Stimulated activated CD8-positive, alpha-beta memory T cell treated with anti-CD3 and anti-CD28 coated beads, Interleukin-15, amount 100 ng/mL, for 1 hour (primary cell): ENCODE results near the gene MFRP.

Experiments
- DNase-seq: peaks from one replicate; pipeline ENCODE4 v3.0.0-alpha.2; 2020; ENCODE audit warnings: low read depth

MFRP gene

DNA sequence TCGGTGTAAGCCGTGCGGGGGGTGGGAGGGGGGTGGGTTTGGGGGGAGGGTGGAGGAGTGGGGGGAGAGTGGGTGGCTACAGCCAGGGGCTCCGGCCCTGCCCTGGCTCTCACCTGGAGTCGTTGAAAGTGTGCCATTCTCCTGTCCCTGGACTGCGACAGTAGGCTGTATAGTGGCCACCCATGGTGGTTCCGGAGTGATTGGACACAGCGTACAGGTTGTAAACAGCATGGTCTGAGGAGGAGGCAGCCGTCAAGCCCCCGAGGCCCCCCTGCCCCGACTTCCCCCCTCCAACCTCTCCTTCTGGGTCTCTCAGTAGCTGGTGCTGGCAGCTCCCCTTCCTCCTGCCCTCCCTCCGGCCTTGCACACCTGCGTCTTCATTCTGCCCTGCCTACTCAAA lies 10.6 kb upstream of the MFRP start:
- no peak for DNase-seq

DNA sequence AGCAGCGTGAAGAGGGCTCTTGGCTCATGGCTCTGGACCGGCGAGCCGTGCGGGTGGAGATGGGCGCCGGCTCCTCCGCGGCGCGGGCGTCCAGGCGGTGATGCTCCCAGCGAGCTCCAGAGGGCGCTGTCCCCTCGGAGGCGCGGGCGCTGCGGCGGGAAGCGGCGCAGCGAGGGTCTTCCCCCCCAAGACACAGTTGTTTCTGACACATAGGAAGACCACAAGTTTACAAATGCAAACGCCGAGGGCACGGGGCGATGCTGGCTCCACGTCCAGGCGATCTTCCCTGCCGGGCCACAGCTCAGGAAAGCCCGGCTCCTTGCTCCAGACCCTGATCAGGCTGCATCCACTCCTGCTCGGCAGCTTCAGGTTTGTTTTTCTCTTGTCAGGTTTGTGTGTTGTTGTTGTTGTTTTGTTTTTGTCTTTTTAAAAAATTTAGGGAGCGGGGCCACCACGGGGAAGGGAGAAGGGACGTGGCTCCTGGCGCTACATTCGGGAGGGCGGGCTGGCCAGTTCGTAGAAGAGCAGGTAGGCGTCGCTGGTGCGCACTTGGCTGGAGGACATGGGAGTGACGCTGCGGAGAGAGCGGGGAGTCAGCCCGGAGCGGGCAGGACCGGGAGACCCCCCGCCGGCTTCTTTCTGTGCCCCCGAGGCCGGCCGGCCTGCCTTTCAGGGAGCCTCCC lies 10.0 kb upstream of the MFRP start:
- DNase-seq, result peak; percentile 43

DNA sequence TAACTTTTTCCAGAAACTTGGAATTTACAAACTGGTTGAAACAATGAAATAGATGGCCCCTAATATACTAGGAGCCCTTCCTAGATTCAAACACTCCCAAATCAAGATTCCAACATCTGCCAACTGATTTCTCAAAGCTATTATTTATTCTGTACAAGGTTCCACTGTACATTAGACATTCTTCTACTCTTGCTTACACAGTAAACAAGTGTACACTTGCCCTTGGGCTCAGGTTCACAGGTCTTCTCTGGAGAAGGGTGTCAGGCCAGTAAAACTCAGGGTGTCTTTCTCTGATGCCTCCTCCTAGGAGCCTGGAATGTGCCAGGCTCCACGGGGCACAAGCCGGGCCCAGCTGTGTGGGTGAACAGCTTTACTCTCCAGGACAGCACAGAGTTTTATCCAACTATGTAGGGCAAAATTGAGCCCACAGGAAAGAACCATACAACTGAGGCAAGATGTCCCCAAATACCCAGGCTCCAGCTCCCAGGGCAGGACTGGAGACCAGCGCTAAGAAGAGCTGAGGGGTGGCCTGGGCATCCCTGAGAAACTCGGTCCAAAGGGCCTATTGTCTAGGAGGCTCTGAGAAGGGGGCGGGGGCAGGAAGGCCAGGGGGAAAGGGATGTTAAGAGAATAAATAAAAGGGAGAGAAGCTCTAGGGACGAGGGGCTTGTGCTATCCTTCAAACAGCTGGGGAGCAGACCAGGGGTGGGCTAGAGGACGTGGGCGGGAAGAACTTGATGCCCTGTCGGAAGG lies 8.8 kb upstream of the MFRP start:
- DNase-seq, result no peak

DNA sequence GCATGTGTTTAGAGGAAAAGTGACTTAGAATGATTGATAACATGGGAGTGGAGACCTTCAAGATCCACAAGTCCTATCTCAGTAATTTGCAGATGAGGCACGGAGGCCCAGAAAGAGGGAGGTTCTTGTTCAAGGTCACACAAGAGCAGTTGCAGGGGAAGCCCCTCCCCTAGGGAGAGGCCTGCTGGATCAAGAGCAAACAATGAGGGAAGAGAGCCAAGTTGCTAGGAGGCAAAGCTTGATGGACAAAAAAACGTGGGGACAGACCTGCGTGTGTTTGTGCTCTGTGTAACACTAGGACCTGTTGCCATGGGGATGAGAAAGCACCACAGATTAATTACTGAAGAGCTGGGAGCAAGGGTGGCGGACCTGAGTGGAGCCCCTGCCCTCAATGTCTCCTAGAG lies 6.4 kb upstream of the MFRP start:
- no peak for DNase-seq

DNA sequence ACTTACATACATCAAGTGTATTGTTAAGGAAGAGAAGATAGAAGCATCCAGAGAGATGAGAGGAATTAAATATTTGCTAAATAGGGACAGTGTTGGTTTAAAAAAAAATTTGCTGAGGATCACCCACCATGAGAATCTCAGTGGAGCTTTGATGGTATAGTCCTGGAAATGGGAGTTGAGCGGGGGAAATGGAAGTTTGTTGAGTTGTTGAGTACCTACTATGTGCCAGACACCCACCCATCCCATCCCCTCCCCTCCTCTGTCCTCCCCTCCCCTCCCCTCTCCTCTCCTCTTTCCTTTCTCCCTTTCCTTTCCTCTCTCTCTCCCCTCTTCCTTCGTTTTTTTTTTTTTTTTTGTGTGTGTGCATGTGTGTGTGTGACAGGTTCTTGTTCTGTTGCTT lies 4.7 kb upstream of the MFRP start:
- DNase-seq, result no peak

DNA sequence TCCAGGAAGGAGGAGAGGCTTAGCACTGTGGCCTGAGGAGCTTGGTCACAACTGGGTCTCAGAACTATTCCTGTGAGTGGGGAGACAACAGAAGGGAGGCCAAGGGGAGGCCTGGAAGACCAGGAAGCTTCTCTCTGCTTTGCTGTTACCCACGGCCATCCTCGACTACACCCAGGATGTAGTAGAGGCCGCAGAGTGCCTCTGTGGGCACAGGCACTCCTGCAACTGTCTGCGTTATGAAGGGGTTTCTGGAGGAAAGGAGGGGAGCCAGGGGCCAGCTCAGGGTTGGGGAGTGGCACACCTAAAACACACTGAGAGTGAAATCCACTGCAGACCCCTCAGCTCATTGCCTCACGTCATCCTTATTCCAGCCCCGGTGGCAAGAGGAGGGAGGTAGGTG lies 3.8 kb upstream of the MFRP start:
- no peak for DNase-seq

DNA sequence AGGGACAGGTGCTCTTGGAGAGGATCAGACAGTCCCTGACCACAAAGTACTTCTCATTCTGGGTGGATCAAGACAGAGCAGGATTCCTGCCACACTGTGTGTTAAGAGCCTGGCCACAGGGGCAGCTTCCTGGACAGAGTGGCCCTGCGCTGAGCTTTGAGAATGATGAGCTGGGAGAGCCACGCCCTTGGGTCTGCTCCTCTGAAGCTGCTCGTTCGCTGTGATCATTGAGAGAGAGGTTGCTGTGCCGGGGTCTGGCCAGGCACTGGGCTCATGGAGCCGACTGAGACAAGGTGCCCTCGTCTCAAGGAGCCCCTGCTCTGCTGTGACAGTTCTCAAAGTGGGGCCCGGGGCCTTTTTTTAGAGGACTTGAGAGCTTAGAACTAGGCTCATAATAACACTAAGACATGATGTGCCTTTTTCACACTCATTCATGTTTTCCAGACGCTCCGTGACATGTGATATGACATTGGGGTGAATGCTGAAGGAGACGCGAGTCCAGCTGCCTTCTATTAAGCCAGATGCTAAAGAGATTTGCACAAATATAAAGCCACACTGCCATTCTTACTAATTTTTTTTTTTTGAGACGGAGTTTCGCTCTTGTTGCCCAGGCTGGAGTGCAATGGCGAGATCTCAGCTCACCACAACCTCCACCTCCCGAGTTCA lies 1.6 kb upstream of the MFRP start:
- DNase-seq, result no peak

DNA sequence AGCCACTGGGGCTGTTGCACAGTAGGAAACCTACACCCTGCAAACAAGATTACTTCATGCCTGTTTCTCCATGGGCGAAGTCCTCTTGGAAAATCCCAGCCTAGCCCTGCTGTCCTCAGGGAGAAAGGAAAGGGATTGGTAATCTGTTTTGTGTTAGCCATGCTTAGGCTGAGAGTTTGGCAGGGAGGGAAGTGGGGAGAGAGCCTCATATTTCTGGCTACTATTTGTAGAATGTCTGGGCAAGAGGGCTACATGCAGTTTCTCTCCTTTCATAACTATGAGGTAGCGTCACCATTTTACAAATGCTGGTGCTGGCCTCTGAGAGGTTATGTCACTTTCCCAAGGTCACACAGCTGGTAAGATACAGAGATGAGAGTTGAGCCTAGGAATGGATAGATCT lies 737 bp upstream of the MFRP start:
- no peak for DNase-seq

DNA sequence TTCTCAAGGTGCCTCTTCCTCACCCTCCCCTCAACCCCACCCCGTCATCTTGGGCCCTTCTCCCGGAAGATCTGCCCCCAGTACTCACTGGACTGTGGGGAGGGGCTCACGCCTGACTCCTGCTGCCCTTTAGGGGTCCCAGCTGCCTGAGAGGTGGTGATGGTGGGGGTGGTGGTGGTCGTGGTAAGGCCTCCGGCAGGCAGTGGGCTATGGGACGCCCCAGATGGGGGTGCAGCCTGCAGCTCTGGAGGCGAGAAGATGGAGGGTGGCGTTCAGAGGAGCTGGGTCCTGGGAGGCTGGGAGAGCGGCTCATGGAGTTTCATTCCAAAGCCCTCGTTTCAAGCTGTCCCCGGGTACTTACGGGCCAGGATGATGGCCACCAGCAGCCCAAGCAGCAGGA lies 820 bp downstream of the MFRP start:
- no peak for DNase-seq

DNA sequence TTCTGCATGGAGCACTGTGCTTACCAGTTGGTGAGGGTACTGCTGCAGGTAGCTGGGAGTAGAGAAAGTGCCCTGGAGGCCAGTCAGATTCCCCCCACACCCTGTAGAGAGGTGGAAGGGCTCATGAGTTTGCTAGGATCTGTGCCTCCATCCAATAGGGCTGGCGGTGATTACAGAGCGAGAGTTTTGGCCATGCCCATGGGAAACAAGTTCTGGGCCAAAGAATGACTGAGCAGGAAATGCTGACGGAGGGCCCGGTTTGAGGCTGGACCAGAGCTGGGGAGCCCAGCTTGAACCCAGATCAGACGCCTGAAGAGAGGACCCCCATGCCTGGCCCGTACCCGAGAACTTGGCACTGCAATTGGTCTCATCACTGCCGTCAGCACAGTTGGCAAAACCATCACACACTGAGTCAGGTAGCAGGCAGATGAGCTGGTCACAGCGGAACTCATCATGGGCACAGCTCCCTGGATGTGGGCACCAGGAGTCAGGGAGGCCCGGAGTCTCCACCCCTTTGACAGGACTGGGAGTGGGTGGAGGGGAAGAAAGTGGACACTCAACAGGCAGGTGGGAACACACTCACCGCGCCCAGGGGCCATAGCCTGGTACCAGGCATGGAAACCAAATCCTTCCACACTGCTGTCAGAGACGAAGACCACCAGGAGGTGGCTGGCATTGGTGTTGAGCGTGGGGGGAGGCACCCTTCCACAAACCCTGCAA lies 2.1 kb downstream of the MFRP start:
- no peak for DNase-seq

DNA sequence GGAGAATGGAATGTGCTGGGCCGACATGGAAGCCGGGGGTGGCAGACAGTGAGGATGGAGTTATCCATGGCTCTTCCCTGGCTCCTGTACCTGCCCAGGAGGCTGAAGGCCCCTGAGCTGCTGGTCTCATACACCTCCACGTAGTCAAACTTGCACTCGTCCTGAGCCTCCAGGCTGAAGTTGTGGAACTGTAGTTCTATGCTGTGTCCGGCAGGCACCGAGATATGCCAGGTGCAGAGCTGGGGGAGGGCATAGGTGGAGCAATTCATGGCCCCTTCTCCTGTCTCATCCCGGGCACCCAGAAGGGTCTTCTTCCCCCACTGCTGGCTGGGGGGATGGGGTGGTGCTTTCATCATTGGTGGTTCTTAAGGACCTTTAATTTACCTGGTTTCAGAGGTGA lies 2.8 kb downstream of the MFRP start:
- DNase-seq, result no peak

DNA sequence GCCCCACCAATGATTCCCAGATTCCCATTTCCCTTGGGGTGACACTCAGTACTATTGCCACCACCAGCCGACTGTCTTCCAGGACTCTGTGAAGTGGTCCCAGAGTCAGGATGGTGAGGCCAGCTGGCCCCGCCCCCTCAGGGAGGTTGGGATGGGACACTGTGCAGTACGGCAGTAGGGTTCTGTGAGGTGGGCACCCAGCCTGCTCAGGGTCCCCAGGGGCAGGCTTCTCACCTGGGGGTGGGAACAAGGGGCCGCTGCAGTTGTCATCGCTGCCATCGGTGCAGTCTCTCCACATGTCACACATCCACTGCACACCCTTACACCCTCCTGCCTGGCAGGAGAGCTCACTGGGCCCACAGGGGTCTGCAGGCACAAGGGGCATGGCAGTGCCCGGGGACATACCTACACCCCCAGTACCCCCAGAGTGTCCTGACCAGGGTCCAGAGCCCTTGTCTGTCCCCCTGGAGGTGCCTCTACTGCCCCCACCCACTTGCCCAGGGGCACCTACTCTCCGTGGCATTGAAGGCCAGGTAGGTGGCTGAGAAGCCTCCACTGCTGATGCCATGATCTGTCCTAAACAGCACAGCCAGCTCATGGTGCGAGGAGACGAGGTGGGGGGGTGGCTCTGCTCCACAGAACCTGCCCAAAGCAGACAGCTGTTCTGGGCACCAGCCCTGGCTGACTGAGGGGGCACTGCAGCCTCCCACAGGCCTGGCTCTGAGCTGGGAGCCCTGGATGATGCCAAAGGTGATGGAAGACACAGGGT lies 4.0 kb downstream of the MFRP start:
- DNase-seq, result no peak

DNA sequence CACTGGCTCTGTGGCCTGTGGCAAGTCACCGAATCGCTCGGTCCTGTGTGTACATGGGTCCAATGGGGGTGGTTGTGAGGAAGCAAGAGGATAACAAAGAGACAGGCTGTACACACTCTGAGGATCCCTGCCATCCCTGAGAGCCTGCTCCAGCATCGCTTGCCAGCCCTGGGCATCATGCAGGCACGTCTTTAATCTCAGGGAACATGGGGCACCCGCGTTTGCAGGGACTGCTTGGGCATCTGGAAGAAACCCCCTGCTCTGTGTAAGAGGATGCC lies 4.5 kb downstream of the MFRP start:
- no peak for DNase-seq

DNA sequence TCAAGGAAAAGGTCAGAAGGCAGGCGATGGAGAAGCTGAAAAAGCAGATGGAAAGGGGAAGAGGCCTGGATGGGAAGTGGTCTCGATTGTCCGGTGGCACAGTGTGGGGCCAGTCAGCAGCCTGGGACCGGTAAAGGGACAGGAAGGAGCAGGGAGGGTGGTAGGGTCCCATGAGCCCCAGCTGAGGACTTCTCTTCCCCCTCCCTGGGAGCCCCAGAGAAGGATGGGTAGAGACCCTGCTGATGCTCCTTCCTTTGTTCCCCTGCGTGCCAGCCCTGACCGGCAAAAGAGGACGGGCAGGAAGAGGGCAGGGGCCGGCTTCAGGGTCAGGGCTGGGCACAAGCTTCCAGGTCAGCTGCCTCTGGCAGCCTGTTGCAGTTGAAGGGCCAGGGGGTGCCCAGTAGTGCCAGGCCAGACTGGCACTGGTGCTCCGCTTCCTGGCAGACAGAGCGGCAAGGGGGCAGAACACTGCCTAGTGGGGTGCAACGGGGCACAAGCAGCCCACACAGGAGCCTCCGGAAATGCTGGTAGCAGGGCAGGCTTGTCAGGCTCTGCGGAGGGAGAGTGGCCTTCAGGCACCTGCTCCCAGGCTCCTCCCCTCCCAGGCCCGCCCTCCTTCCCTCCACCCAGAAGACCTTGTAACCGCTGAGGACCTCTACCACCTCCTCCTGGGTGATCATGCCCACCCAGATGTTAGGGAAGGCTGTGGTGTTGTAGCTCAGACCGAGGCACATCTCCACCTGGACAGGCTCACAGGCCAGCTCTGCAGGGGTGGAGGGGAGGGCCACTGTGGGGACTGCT lies 5.1 kb downstream of the MFRP start:
- no peak for DNase-seq

DNA sequence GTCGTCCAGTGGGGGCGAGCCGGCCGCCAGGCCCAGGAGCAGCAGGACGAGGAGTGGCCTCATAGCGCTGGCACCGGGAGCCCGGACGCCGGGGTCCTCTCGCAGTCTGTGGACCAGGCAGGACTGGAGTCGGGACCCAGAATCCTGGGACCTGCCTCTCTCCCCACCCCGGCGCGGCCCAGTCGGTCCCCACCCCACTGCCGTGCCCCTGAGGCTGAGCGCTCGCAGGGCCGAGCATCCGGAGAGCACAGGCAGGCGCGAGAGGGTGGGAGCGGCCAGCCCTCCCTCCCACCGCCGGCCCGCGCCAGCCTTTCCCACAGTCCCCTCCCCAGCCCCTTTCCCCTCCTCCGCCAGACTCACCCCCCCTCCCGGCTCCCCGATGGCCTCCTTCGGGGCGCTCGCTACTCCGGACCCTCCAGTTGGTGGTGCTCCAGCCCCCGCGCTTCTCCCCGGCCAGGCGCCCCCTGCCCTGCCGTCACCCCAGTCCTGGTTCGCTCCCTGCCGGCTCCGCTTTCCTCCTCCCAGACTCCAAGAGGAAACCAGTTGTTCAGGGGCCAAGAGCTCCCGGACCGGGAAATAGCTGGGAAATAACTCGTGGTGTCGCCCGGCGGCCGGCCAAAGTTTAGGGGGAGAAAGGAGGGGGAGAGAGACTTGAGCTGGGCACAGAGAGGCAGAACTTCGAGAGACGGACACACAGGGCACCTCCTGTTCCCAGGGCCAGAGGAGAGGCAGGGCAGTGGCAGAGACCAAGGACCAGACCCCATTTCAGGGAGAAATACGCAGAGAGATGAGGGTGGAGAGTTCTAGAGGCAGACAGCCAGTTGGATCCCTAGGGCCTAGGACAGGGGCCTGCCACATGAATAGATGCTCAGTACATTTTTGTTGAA lies 5.9 kb downstream of the MFRP start, which contains the start of gene C1QTNF5:
TSS of gene C1QTNF5 (minus strand) at position 549 of the 887 bp plus-strand sequence. CDS start at position 63, 486 bp downstream.
- DNase-seq, result no peak

DNA sequence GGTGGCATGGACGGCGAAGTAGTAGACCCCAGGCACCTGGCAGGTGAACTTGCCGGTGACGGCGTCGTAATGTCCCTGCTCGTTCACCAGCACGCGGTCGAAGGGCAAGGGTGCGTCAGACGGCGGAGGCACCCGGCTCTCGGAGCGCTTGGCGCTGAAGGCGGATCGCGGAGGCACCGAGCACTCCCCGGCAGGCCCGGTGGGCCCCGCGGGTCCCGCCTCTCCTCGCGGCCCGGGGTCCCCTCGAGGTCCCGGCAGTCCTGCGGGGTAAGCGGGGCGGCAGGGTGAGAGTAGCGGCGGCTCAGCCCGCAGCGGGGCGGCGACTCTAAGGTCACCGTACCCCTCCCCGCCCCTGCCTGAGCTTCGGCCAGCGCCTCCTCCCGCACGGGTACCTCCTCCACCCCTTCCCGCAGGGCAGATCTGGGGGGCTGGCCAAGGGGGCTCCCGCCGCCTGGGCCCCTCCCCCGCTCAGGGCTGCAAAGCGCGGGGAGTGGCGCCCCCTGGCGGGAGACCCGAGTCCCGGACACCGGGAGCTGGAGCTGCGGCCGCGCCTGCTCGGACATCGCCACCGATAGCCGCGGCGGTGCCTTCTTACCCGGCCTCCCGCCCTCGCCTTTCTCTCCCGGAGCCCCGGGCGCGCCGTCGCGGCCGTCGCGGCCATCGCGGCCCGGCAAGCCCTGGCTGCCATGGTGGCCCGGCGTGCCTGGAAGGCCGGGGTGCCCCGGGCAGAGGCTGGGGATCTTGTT lies 6.7 kb downstream of the MFRP start:
- no peak for DNase-seq

DNA sequence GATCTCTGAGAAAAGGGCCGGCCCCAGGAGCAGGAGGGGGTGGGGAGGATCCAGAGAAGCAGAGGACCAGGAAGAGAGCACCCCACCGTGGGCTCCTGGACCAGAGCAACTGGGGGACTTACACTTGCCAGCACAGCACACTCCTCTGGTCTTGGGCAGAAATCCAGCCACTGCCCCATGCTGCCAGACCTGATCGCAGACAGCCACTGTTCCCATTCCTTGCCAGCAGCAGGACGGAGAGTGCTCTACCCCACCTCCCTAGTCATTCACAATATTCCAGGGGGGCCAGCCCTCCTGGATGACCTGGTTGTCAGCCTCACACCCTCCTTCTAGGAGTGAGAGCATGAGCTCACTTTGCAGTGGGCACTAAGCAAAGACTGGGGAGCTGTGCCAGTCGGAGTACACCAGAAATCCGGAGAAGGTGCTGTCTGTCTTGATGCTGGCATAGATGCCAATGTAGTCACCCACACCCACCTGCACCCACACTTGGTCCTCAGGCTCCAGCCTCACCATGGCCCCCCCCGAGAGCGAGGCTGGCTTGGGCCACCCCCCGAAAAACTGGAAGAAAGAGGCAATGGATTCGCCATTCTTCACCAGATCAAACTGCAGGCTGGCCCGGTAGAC lies 7.4 kb downstream of the MFRP start:
- no peak for DNase-seq

DNA sequence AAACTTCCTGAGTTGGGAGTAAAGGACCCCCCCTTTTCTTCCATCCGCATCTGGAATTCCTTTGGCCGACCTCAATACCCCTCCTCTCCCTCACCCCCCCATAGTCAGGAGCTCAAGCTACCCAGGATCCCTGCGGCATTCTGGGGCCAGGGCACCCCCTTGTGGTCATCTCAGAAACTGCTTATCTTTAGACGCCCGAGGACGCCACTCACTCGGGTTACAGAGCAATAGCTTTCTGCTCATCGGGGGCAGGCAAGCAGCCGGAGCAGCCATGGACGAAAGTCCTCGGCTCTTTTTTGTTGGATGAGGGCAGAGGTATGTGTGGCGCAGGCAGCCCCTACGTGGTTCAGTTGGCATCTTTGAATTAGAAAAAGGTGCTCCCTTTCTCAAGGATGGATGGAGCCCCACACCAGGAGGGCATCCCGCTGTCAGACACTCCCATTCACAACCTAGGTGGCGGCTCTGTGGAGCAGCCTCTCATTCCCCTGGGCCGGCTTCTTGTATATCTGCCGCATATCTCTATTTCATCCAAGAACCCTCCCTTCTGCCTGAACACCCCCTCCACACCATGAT lies 8.1 kb downstream of the MFRP start:
- DNase-seq, result no peak
